GM12878 (cell line): ENCODE data around the gene PERCC1. TPM values are rescaled to one million over a fixed set of nuclear protein-coding genes. Genes with fewer than 3 reads are reported as not detected.

Experiments used
- ATAC-seq: fragments of 200-7000 bp; cut with Tn5 transposase; 3 replicates; pipeline ENCODE4 v1.9.1; 2020; ENCODE audit warnings: mild to moderate bottlenecking, moderate library complexity
- BruUV-seq: library from RNA; stranded (reverse); fragments of 400-500 nt; replicated peaks from 2 replicates; lab custom pipeline; 2021; lab: Mats Ljungman, UMichigan
- CTCF ChIA-PET: fragments of 300-600 bp; sonication (Branson Sonifier 250); formaldehyde crosslinking; extraction: SDS; loops from one replicate; lab custom pipeline; 2021; ENCODE audit warnings: inconsistent platforms; lab: Yijun Ruan, JAX
- POLR2A ChIA-PET: fragments of 350-600 bp; formaldehyde crosslinking; extraction: SDS; loops from one replicate; lab custom pipeline; 2021; ENCODE audit warnings: inconsistent platforms; lab: Charles Lee
- RAD21 ChIA-PET: fragments of 300-600 bp; sonication (Branson Sonifier 250); formaldehyde crosslinking; loops from one replicate; lab custom pipeline; 2023; ENCODE audit warnings: antibody characterized with exemption; ENCODE audit not compliant: unreplicated experiment; lab: Charles Lee
- SMC1A ChIA-PET: fragments of 300-600 bp; sonication (Branson Sonifier 250); formaldehyde crosslinking; loops from one replicate; lab custom pipeline; 2023; ENCODE audit not compliant: unreplicated experiment, uncharacterized antibody; lab: Charles Lee
- DNase-seq: peaks from one replicate; pipeline ENCODE4 v3.0.0-alpha.2; 2011; ENCODE audit warnings: low read depth, low spot score
- FAIRE-seq: peaks from 3 replicates; lab custom pipeline; 2011; peaks lifted over from hg19 to GRCh38; lab: Jason Lieb, UNC
- H2AFZ ChIP-seq: 2 replicates; pipeline ENCODE4 v1.6.0; 2011; ENCODE audit warnings: low read depth, low read length, control low read depth; ENCODE audit not compliant: control insufficient read depth
- H3K27ac ChIP-seq: 2 replicates; pipeline ENCODE4 v1.5.1; 2011; ENCODE audit warnings: control low read depth; ENCODE audit not compliant: control insufficient read depth, insufficient read depth
- H3K27me3 ChIP-seq, 2 experiments: replicated peaks in 1 of 2; 2 replicates each; pipeline versions ENCODE4 v1.6.0 to v1.6.1; 2011; ENCODE audit warnings: low read length in 1 of 2; ENCODE audit not compliant: control insufficient read depth in 2 of 2, insufficient read depth in 2 of 2
- H3K36me3 ChIP-seq, 2 experiments: 2 replicates each; pipeline ENCODE4 v1.5.1; 2011; ENCODE audit warnings: low read length in 1 of 2; ENCODE audit not compliant: control insufficient read depth in 2 of 2, insufficient read depth in 2 of 2
- H3K4me1 ChIP-seq: 2 replicates; pipeline ENCODE4 v1.6.1; 2011; ENCODE audit warnings: mild to moderate bottlenecking, low read length, moderate library complexity, mixed read lengths; ENCODE audit not compliant: control insufficient read depth, insufficient read depth
- H3K4me2 ChIP-seq: 2 replicates; pipeline ENCODE4 v1.6.0; 2011; ENCODE audit warnings: control low read depth; ENCODE audit not compliant: control insufficient read depth, insufficient read depth
- H3K4me3 ChIP-seq: fragments of 200-600 bp; sonication (generic); 2 replicates; pipeline ENCODE4 v1.5.1; 2016
- H3K79me2 ChIP-seq: 2 replicates; pipeline ENCODE4 v1.6.0; 2011; ENCODE audit warnings: low read length; ENCODE audit not compliant: control insufficient read depth, insufficient read depth
- H3K9ac ChIP-seq: 2 replicates; pipeline ENCODE4 v1.8.0; 2011; ENCODE audit warnings: low read length, control low read depth, mixed read lengths; ENCODE audit not compliant: control insufficient read depth, insufficient read depth
- H3K9me3 ChIP-seq: replicated peaks from 3 replicates; pipeline ENCODE4 v1.5.1; 2011; ENCODE audit warnings: mild to moderate bottlenecking, low read length; ENCODE audit not compliant: control insufficient read depth, insufficient read depth
- H4K20me1 ChIP-seq: 2 replicates; pipeline ENCODE4 v1.6.0; 2011; ENCODE audit not compliant: control insufficient read depth, insufficient read depth
- CHD4 ChIP-seq: fragments of 200-600 bp; sonication (generic); IDR thresholded peaks from 2 replicates; pipeline ENCODE4 v1.6.1; 2016; ENCODE audit warnings: mild to moderate bottlenecking
- CTCF ChIP-seq, 3 experiments: IDR thresholded peaks in 2 of 3; conservative IDR thresholded peaks in 1 of 3; 2 replicates each; pipeline ENCODE4 v1.5.1; 2011; ENCODE audit warnings: low read depth in 3 of 3, low read length in 3 of 3, mild to moderate bottlenecking in 3 of 3, control low read depth in 2 of 3, moderate library complexity in 2 of 3, inconsistent platforms in 1 of 3, mixed read lengths in 1 of 3; ENCODE audit not compliant: control insufficient read depth in 2 of 3, insufficient read depth in 1 of 3; ENCODE audit errors: extremely low read depth in 1 of 3
- ESRRA ChIP-seq: IDR thresholded peaks from 2 replicates; pipeline ENCODE4 v1.6.1; 2012; ENCODE audit warnings: mild to moderate bottlenecking, low read length, improper control_type of control experiment
- FOS ChIP-seq: IDR thresholded peaks from 3 replicates; pipeline ENCODE4 v1.6.1; 2011; ENCODE audit warnings: borderline replicate concordance; ENCODE audit not compliant: insufficient read length; ENCODE audit errors: extremely low read depth
- HDGF ChIP-seq: fragments of 450-650 bp; IDR thresholded peaks from 2 replicates; pipeline ENCODE4 v1.6.1; 2016; ENCODE audit warnings: antibody characterized with exemption
- KLF5 ChIP-seq: fragments of 450-650 bp; IDR thresholded peaks from 2 replicates; pipeline ENCODE4 v1.6.1; 2014; ENCODE audit warnings: mild to moderate bottlenecking; ENCODE audit not compliant: partially characterized antibody
- MEF2B ChIP-seq: fragments of 450-650 bp; IDR thresholded peaks from 2 replicates; pipeline ENCODE4 v1.6.1; 2018; ENCODE audit warnings: mild to moderate bottlenecking, moderate library complexity; ENCODE audit not compliant: partially characterized antibody, poor library complexity, severe bottlenecking
- NKRF ChIP-seq: fragments of 450-650 bp; conservative IDR thresholded peaks from 2 replicates; pipeline ENCODE4 v1.6.1; 2017; ENCODE audit warnings: mild to moderate bottlenecking, moderate library complexity
- NR2C2 ChIP-seq: IDR thresholded peaks from 2 replicates; pipeline ENCODE4 v1.6.1; 2011; ENCODE audit warnings: borderline replicate concordance, low read depth; ENCODE audit not compliant: control insufficient read depth, insufficient read length
- POLR2AphosphoS2 ChIP-seq: IDR thresholded peaks from 2 replicates; pipeline ENCODE4 v1.6.1; 2011; ENCODE audit warnings: low read depth, mild to moderate bottlenecking, low read length, improper control_type of control experiment, moderate library complexity
- RELB ChIP-seq: fragments of 450-650 bp; IDR thresholded peaks from 2 replicates; pipeline ENCODE4 v1.6.1; 2017; ENCODE audit warnings: low read depth, mild to moderate bottlenecking, moderate library complexity
- WRNIP1 ChIP-seq: IDR thresholded peaks from 2 replicates; pipeline ENCODE4 v1.6.1; 2011; ENCODE audit warnings: low read depth, low read length, improper control_type of control experiment, borderline replicate concordance
- YBX1 ChIP-seq: fragments of 450-650 bp; IDR thresholded peaks from 2 replicates; pipeline ENCODE4 v1.6.1; 2016; ENCODE audit warnings: antibody characterized with exemption
- WGBS: methylation state at CpG from one replicate; pipeline ENCODE4 v1.1.6; 2016; ENCODE audit warnings: low lambda C conversion rate; ENCODE audit not compliant: insufficient replicate concordance, insufficient coverage; ENCODE audit errors: missing lambda C conversion rate; 5-methylcytosine and 5-hydroxymethylcytosine counted together
- in situ Hi-C: fragments of 300-500 bp; cut with MboI; formaldehyde crosslinking; loops from 9 replicates; pipeline ENCODE4 v1.14.3; 2018; ENCODE audit warnings: mixed read lengths
- intact Hi-C: fragments of 100-400 bp; cut with micrococcal nuclease; formaldehyde crosslinking; loops from one replicate; pipeline ENCODE4 v1.14.2; 2022; ENCODE audit not compliant: unreplicated experiment
- polyA plus RNA-seq, 11 experiments: library from polyadenylated mRNA; depleted of rRNA in 4 of 11; unstranded in 6 of 11; stranded (reverse) in 5 of 11; fragments of >200 nt; fragmentation: Nextera tagmentation in 4 of 11; fragmentation: Illumina TruSeq in 1 of 11; extraction: Ambion mirVana in 4 of 11; extraction: Trizol in 1 of 11; gene quantifications; 1 replicate in 1 of 11; 2 replicates in 10 of 11; pipeline versions ENCODE4 v1.2.1 to v1.2.3, GENCODE V29; 2011 to 2016; ENCODE audit warnings: inconsistent platforms in 2 of 11, missing spikeins in 2 of 11, low read depth in 1 of 11
- total RNA-seq, 4 experiments: library from RNA; depleted of rRNA in 3 of 4; stranded (reverse); fragments of >200 nt in 3 of 4; fragmentation: Illumina TruSeq in 1 of 4; extraction: Trizol in 1 of 4; gene quantifications; 2 replicates each; pipeline versions ENCODE4 v1.2.1 to v1.2.3, GENCODE V29; 2013 to 2021

PERCC1 gene
- total and polyA plus RNA-seq, 10 of the 15 experiments (the other 5 are each of a cell fraction or from before 2014, with no cell fraction given): not detected

GRCh38 chr16:1453316-1453715 lies 22.4 kb downstream of the PERCC1 start:
- Histone ChIP-seq H3K27me3 (no peaks in the 10 kb centered on the region), H3K79me2 (no peaks in the 10 kb centered on the region), H3K4me1 (peaks cover under 1% of the 10 kb centered on the region), H4K20me1 (no peaks in the 10 kb centered on the region), H3K9me3 (no peaks in the 10 kb centered on the region), H3K27ac (no peak overlapping the region), H3K9ac (no peak overlapping the region), H3K36me3 (no peaks in the 10 kb centered on the region; a peak in 3 of 4 replicates), H3K4me3 (no peak overlapping the region), H3K4me2 (no peak overlapping the region), H2AFZ (no peak overlapping the region)
- SMC1A ChIA-PET: no interaction called here
- ATAC-seq (no peak), DNase-seq (no peak), FAIRE-seq (no peak)
- no TSS peak for BruUV-seq
- 92% methylated on average over 16 of the region's 19 CpGs for whole genome bisulfite sequencing
- no peak for TF ChIP-seq CHD4
- POLR2A ChIA-PET: no interaction called here
- RAD21 ChIA-PET: no interaction called here
- CTCF ChIA-PET: no interaction called here
- intact Hi-C loops: no loop called here
- in situ Hi-C loops: no loop called here

GRCh38 chr16:1454561-1454960 lies 23.7 kb downstream of the PERCC1 start:
- CTCF ChIA-PET: no interaction called here
- TF ChIP-seq HDGF (no peak), POLR2AphosphoS2 (no peak), FOS (no peak), NR2C2 (no peak), YBX1 (no peak), CTCF (IDR thresholded peaks at IDR 0.05 in 2 of 3, conservative IDR thresholded peaks at IDR 0.05 in 1 of 3; ENCODE audit: control insufficient read depth in 2 of 3, extremely low read depth in 1 of 3, insufficient read depth in 1 of 3, low read depth in 3 of 3, low read length in 3 of 3) (no peak), RELB (no peak), WRNIP1 (no peak), KLF5 (no peak), ESRRA (no peak), NKRF (no peak), MEF2B (no peak)

More at GRCh38 chr16:1454561-1454960, 23.7 kb downstream of the PERCC1 start:
- FAIRE-seq (no peak), DNase-seq (no peak), ATAC-seq (no peak)
- BruUV-seq: no TSS peak
- RAD21 ChIA-PET: no interaction called here
- H3K4me2 ChIP-seq: no peak overlapping the region
- H3K36me3 ChIP-seq: peaks cover 0 to 1% of the 10 kb centered on the region in 2 experiments; a peak in 3 of 4 replicates
- H3K9ac ChIP-seq: no peak overlapping the region
- SMC1A ChIA-PET: no interaction called here
- intact Hi-C loops (no loop called here), in situ Hi-C loops (no loop called here)
- WGBS: 88% methylated on average over 17 of the region's 17 CpGs
- H4K20me1 ChIP-seq: no peaks in the 10 kb centered on the region
- H3K4me1 ChIP-seq: peaks cover 10% of the 10 kb centered on the region
- H3K79me2 ChIP-seq: no peaks in the 10 kb centered on the region
- H3K27me3 ChIP-seq: no peaks in the 10 kb centered on the region
- H3K4me3 ChIP-seq: no peak overlapping the region
- H2AFZ ChIP-seq: no peak overlapping the region
- POLR2A ChIA-PET: no interaction called here
- no peaks in the 10 kb centered on the region for H3K9me3 ChIP-seq
- H3K27ac ChIP-seq: no peak overlapping the region
